GM13976 (cell line): Measurements from ENCODE around the gene POM121.
"Not testable (repeated sequence)": the region's sequence is repeated elsewhere in the genome, so short reads cannot be mapped to it uniquely, and the experiment has no call there.

Experiments
- DNase-seq: peaks from one replicate; pipeline ENCODE4 v3.0.0; 2012; ENCODE audit warnings: low spot score
- in situ Hi-C: fragments of 300-500 bp; cut with MboI; formaldehyde crosslinking; loops from one replicate; pipeline ENCODE4 v1.12.0; 2022; ENCODE audit warnings: low sequenced_read_pairs, mixed read lengths, inconsistent platforms; ENCODE audit not compliant: unreplicated experiment
- TF ChIP-seq, protein P1 (sequence below): IDR thresholded peaks from 2 replicates; pipeline ENCODE4 v1.5.1; 2012; ENCODE audit warnings: borderline replicate concordance, mild to moderate bottlenecking; ENCODE audit not compliant: insufficient read depth; ENCODE audit errors: extremely low read depth, missing control alignments, control extremely low read depth

The POM121 gene

GRCh38 chr7:72924733-72925545 is at the start of gene POM121:
TSS of gene POM121 (plus strand) at chr7:72925095. CDS start at chr7:72925122, 27 bp downstream.
- in situ Hi-C loops = loop anchor here (25.0 kb wide), 1 partner anchor 1163 kb away; no protein-coding TSS in a partner anchor
- TF ChIP-seq, protein P1, sequence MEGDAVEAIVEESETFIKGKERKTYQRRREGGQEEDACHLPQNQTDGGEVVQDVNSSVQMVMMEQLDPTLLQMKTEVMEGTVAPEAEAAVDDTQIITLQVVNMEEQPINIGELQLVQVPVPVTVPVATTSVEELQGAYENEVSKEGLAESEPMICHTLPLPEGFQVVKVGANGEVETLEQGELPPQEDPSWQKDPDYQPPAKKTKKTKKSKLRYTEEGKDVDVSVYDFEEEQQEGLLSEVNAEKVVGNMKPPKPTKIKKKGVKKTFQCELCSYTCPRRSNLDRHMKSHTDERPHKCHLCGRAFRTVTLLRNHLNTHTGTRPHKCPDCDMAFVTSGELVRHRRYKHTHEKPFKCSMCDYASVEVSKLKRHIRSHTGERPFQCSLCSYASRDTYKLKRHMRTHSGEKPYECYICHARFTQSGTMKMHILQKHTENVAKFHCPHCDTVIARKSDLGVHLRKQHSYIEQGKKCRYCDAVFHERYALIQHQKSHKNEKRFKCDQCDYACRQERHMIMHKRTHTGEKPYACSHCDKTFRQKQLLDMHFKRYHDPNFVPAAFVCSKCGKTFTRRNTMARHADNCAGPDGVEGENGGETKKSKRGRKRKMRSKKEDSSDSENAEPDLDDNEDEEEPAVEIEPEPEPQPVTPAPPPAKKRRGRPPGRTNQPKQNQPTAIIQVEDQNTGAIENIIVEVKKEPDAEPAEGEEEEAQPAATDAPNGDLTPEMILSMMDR = no peak
- DNase-seq = peak; percentile 94

DNA sequence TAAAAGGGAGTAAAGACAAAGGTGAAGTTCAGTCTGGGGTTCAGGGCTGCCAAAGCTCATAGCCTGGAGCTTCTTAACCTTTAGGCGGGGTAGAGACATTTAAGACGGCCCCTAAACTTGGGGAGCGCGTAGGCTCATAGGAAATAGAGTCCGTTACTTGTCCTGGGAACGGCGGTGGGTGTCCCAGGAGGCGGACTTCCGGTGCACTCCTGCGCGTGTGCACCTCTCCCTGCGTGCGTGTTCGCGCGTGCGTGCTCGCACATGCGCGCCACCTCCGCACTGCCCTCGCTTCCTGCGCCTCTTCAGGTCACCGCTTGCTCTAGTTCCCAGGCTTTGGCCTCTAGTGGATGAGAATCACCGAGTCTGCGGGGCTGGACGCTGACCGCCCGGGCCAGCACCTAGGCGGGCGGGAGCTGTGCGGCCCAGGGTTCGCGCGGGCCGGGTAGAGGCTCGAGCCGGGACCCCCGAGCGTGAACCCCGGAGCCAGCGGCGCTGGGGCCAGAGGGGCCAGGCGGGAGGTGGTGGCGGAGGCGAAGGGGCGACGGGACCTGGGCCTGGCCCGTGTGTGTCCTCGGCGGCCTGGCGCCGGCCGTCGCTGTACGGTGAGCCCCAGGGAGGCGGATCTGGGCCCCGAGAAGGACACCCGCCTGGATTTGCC is 45.7 kb upstream of the POM121 start:
- DNase-seq = peak; percentile 67
- in situ Hi-C loops = not testable (repeated sequence)

GRCh38 chr7:72879737-72880215 is 45.1 kb upstream of the POM121 start:
- in situ Hi-C loops = not testable (repeated sequence)

GRCh38 chr7:72891750-72892149 is 33.1 kb upstream of the POM121 start:
- in situ Hi-C loops, DNase-seq: not testable (repeated sequence)

More at GRCh38 chr7:72879737-72880215, 45.1 kb upstream of the POM121 start:
- peak; percentile 48 for DNase-seq

- in situ Hi-C loops = loop anchor here (25.0 kb wide), 1 partner anchor 1142 kb away; no protein-coding TSS in a partner anchor
These were observed 20.2 kb upstream of the POM121 start for GRCh38 chr7:72904740-72905139.

GRCh38 chr7:72908422-72908821 is 16.5 kb upstream of the POM121 start:
- in situ Hi-C loops = loop anchor here (25.0 kb wide), 1 partner anchor 1146 kb away; no protein-coding TSS in a partner anchor
- not testable (repeated sequence) for DNase-seq

More at GRCh38 chr7:72904740-72905139, 20.2 kb upstream of the POM121 start:
- DNase-seq = not testable (repeated sequence)

DNA sequence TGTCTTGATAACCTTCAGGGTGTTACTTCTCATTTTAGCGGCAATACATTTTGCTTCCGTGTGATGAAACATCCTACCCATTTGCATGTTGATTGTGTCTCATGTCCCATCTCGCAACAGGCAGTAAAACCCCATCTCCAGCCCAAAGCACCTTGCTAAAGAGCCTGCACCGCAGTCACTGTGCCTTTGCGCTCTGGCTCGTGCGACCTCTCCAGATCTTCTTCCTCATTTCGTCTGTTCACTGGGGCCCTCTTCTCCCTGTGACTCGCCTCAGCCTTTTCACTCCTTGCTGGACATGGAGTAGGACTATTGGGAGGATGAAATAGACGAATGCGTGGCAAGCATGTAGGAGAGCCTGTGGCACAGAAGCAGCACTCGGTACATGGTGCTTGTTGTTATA is 13.5 kb upstream of the POM121 start:
- DNase-seq = not testable (repeated sequence)
- in situ Hi-C loops = loop anchor here (25.0 kb wide), 1 partner anchor 1149 kb away; no protein-coding TSS in a partner anchor

DNA sequence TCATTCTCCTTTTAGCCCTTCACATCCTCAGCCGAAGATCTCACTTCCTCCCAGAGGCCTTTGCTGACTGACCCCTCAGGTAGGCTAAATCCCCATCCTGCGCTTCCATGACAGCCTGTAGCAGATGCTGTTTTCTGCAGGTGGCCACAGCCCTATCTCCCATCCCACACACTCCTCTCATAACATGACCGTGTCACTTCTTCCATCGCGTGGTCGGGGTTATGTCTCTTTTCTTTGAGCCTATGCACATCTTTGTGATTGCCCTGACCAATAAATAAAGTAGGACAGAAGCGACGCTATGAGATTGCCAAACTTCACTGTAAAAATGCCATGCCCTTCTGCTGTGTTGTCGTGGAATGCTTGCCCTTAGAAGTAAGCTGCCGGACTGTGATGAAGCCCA is 11.1 kb upstream of the POM121 start:
- in situ Hi-C loops = loop anchor here (25.0 kb wide), 1 partner anchor 1151 kb away; no protein-coding TSS in a partner anchor
- not testable (repeated sequence) for DNase-seq

- in situ Hi-C loops = loop anchor here (25.0 kb wide), 1 partner anchor 1153 kb away; no protein-coding TSS in a partner anchor
- DNase-seq = peak; percentile 43
- TF ChIP-seq, protein P1 = peak; percentile 42
These were observed 10.0 kb upstream of the POM121 start for GRCh38 chr7:72914756-72915525.

- TF ChIP-seq, protein P1 = no peak
- in situ Hi-C loops = loop anchor here (25.0 kb wide), 1 partner anchor 1157 kb away; no protein-coding TSS in a partner anchor
- DNase-seq = no peak
These were observed 5.6 kb upstream of the POM121 start for GRCh38 chr7:72919256-72919775.
